SU-DHL-6 (cell line): ENCODE results near the gene CRTC3.
"Not testable (repeated sequence)": the region's sequence is repeated elsewhere in the genome, so short reads cannot be mapped to it uniquely, and the experiment has no call there.

Experiments used
- H2AFZ ChIP-seq: fragments of 200-600 bp; sonication (generic); 2 replicates; pipeline ENCODE4 v1.6.1; 2014; ENCODE audit warnings: low read depth, mild to moderate bottlenecking, moderate library complexity, mixed read lengths, antibody characterized with exemption, low read length; ENCODE audit not compliant: severe bottlenecking
- H3F3A ChIP-seq: fragments of 200-600 bp; shearing (Covaris generic); 2 replicates; pipeline ENCODE4 v1.6.0; 2016; ENCODE audit warnings: antibody characterized with exemption, mild to moderate bottlenecking; ENCODE audit not compliant: insufficient read depth
- H3K27ac ChIP-seq: fragments of 200-600 bp; sonication (generic); 2 replicates; pipeline ENCODE4 v1.5.1; 2016; ENCODE audit warnings: low read depth, mild to moderate bottlenecking, low read length, moderate library complexity, mixed read lengths
- H3K27me3 ChIP-seq: fragments of 200-600 bp; sonication (generic), shearing (Covaris generic); 2 replicates; pipeline ENCODE4 v1.6.0; 2014; ENCODE audit warnings: mild to moderate bottlenecking, low read length
- H3K36me3 ChIP-seq: fragments of 200-600 bp; sonication (generic); 2 replicates; pipeline ENCODE4 v1.6.1; 2014; ENCODE audit warnings: mild to moderate bottlenecking, low read length, mixed read lengths
- H3K4me2 ChIP-seq: fragments of 300-600, 200-600 bp; shearing (Covaris generic), sonication (generic); 2 replicates; pipeline ENCODE4 v1.6.0; 2014; ENCODE audit warnings: low read length, low read depth, mild to moderate bottlenecking; ENCODE audit not compliant: poor library complexity, severe bottlenecking
- H3K4me3 ChIP-seq: fragments of 200-600 bp; sonication (generic); 2 replicates; pipeline ENCODE4 v1.5.1; 2014; ENCODE audit warnings: antibody characterized with exemption, low read length, mild to moderate bottlenecking, mixed read lengths; ENCODE audit not compliant: insufficient read depth, poor library complexity, severe bottlenecking
- H3K79me2 ChIP-seq: fragments of 200-600 bp; sonication (generic); 2 replicates; pipeline ENCODE4 v1.6.1; 2014; ENCODE audit warnings: mild to moderate bottlenecking, low read length, moderate library complexity; ENCODE audit not compliant: insufficient read depth
- H3K9ac ChIP-seq: fragments of 200-600 bp; sonication (generic); 2 replicates; pipeline ENCODE4 v1.7.0; 2014; ENCODE audit warnings: mild to moderate bottlenecking, low read length
- H3K9me2 ChIP-seq: fragments of 200-600 bp; sonication (generic); replicated peaks from 2 replicates; pipeline ENCODE4 v1.6.1; 2014; ENCODE audit warnings: low read length; ENCODE audit not compliant: insufficient read depth
- H3K9me3 ChIP-seq: fragments of 200-600 bp; sonication (generic); 2 replicates; pipeline ENCODE4 v1.6.1; 2014; ENCODE audit warnings: low read length, mixed read lengths; ENCODE audit not compliant: insufficient read depth
- H4K20me1 ChIP-seq: fragments of 200-600 bp; sonication (generic); 2 replicates; pipeline ENCODE4 v1.6.1; 2014; ENCODE audit warnings: low read depth, mild to moderate bottlenecking, antibody characterized with exemption, low read length, moderate library complexity, mixed read lengths
- CTCF ChIP-seq: fragments of 200-600 bp; sonication (generic); IDR thresholded peaks from one replicate; pipeline ENCODE4 v1.5.1; 2017; ENCODE audit warnings: antibody characterized with exemption, mild to moderate bottlenecking, low read length, moderate library complexity; ENCODE audit not compliant: insufficient read depth, poor library complexity, severe bottlenecking
- EZH2phosphoT487 ChIP-seq: fragments of 200-600 bp; sonication (generic), shearing (Covaris generic); conservative IDR thresholded peaks from 2 replicates; pipeline ENCODE4 v1.6.1; 2018; ENCODE audit warnings: mild to moderate bottlenecking, antibody characterized with exemption, low read length, moderate library complexity, mixed read lengths

Gene CRTC3

GRCh38 chr15:90511211-90511618, 18.5 kb upstream of the CRTC3 start:
- H3F3A ChIP-seq, H2AFZ ChIP-seq, H3K9me3 ChIP-seq, H3K27ac ChIP-seq, H3K36me3 ChIP-seq, H3K79me2 ChIP-seq, H3K9ac ChIP-seq, H4K20me1 ChIP-seq, H3K27me3 ChIP-seq, H3K9me2 ChIP-seq, H3K4me2 ChIP-seq, H3K4me3 ChIP-seq: not testable (repeated sequence)

- Histone ChIP-seq H3K4me3 (no peak overlapping the region), H3K79me2 (no peaks in the 10 kb centered on the region), H3K9me2 (no peaks in the 10 kb centered on the region), H3K4me2 (no peak overlapping the region), H3F3A (no peaks in the 10 kb centered on the region), H3K9me3 (no peaks in the 10 kb centered on the region), H3K27ac (no peak overlapping the region), H3K9ac (no peak overlapping the region), H4K20me1 (no peaks in the 10 kb centered on the region), H3K27me3 (no peaks in the 10 kb centered on the region), H3K36me3 (no peaks in the 10 kb centered on the region), H2AFZ (no peak overlapping the region)
- no peak for TF ChIP-seq EZH2phosphoT487
- TF ChIP-seq CTCF: no peak
Measured at GRCh38 chr15:90512276-90512675, 17.4 kb upstream of the CRTC3 start.

GRCh38 chr15:90512981-90513380, 16.7 kb upstream of the CRTC3 start:
- Histone ChIP-seq H3K9ac (no peak overlapping the region), H4K20me1 (no peaks in the 10 kb centered on the region), H3K36me3 (no peaks in the 10 kb centered on the region), H3K9me3 (no peaks in the 10 kb centered on the region), H3K9me2 (no peaks in the 10 kb centered on the region), H3K4me3 (no peak overlapping the region), H3F3A (no peaks in the 10 kb centered on the region), H3K27ac (no peak overlapping the region), H3K79me2 (no peaks in the 10 kb centered on the region), H3K4me2 (no peak overlapping the region), H3K27me3 (no peaks in the 10 kb centered on the region), H2AFZ (no peak overlapping the region)
- no peak for TF ChIP-seq CTCF
- TF ChIP-seq EZH2phosphoT487: no peak

- no peak overlapping the region for H2AFZ ChIP-seq
- H3K9me2 ChIP-seq: no peaks in the 10 kb centered on the region
- H3K4me2 ChIP-seq: no peak overlapping the region
- H3K9ac ChIP-seq: no peak overlapping the region
- H3K9me3 ChIP-seq: no peaks in the 10 kb centered on the region
- H3K4me3 ChIP-seq: no peak overlapping the region
- H3K36me3 ChIP-seq: no peaks in the 10 kb centered on the region
- no peaks in the 10 kb centered on the region for H4K20me1 ChIP-seq
- TF ChIP-seq EZH2phosphoT487 (no peak), CTCF (no peak)
- no peak overlapping the region for H3K27ac ChIP-seq
- no peaks in the 10 kb centered on the region for H3F3A ChIP-seq
- H3K79me2 ChIP-seq: no peaks in the 10 kb centered on the region
- H3K27me3 ChIP-seq: no peaks in the 10 kb centered on the region
Measured at GRCh38 chr15:90513448-90513847, 16.3 kb upstream of the CRTC3 start.

GRCh38 chr15:90513893-90514292, 15.8 kb upstream of the CRTC3 start:
- not testable (repeated sequence) for H3K4me2 ChIP-seq, H4K20me1 ChIP-seq, H3K36me3 ChIP-seq, H3K79me2 ChIP-seq, H3K27ac ChIP-seq, H3K27me3 ChIP-seq, H3K9ac ChIP-seq, H3K9me3 ChIP-seq, H3K9me2 ChIP-seq, H3F3A ChIP-seq, H3K4me3 ChIP-seq, H2AFZ ChIP-seq
